Tibial nerve (tissue), 4 donors: ENCODE measurements around the gene JAK1.
A peak's percentile ranks its signal among the peaks of the same experiment; 100 is the strongest.

Experiments
- CTCF ChIP-seq, 5 experiments: fragments of 200-600 bp in 3 of 5; fragments of 450-650 bp in 2 of 5; sonication (generic) in 3 of 5; IDR thresholded peaks; one replicate each; pipeline ENCODE4 v1.5.1; 2016 to 2019; ENCODE audit warnings: antibody characterized with exemption in 5 of 5, mild to moderate bottlenecking in 3 of 5, moderate library complexity in 2 of 5
- EP300 ChIP-seq, 2 donors: sonication (generic); formaldehyde crosslinking; IDR thresholded peaks; one replicate each; pipeline ENCODE4 v1.6.1; 2017; ENCODE audit warnings: antibody characterized with exemption in 2 of 2, mild to moderate bottlenecking in 1 of 2
- POLR2A ChIP-seq, 2 donors: fragments of 450-650 bp; IDR thresholded peaks; one replicate each; pipeline ENCODE4 v1.6.1; 2017; ENCODE audit warnings: antibody characterized with exemption in 2 of 2, mild to moderate bottlenecking in 2 of 2, moderate library complexity in 2 of 2

DNA sequence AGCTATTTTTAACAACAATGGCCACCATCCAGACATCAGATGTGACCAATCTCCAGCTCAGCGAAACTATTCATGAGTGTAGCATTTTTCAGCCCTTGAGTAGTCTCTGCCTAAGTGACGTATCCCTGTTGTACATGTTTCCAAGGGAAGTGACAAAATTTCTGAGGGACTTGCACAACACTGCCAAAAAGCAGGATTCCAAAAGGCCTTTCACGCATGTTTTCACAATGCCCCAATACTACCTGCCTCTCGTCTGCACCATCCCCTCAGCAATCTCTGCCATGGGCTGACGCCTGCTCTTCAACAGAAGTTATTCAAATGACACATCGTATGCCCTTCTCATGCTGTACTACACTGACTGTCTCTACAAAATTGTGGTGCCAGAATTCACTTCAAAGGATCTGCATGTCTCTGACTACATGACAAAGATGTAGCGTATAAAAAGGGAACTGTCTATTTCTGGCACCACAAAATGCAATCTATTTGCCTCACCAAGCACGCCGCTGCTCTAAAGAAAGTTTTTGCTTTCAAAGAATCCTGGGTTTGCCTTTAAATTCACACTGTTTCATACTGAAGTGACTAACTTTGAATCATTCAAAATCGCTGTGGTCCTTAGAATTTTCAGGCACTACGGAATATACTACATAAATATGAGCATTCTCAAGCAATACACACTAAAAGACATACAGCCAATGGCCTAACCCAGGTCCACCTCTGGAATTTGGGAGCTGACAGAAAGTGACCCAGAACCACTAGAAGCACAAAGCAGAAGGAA is 32.9 kb downstream of the JAK1 start:
- no peak for TF ChIP-seq CTCF (IDR thresholded peaks at IDR 0.05)
- TF ChIP-seq POLR2A (IDR thresholded peaks at IDR 0.05), result no peak
- peak in 1 of 2 donors; percentile 84 for TF ChIP-seq EP300 (IDR thresholded peaks at IDR 0.05)
